Measurements from ENCODE around the gene KIF1C.
A peak's percentile ranks its signal among the peaks of the same experiment; 100 is the strongest.
"Not testable (repeated sequence)": the region's sequence is repeated elsewhere in the genome, so short reads cannot be mapped to it uniquely, and the experiment has no call there.

KIF1C gene

GRCh38 chr17:5002121-5002788, 4.5 kb downstream of the KIF1C start:
- DNase-seq (ENCODE audit: low read depth): no peak

DNA sequence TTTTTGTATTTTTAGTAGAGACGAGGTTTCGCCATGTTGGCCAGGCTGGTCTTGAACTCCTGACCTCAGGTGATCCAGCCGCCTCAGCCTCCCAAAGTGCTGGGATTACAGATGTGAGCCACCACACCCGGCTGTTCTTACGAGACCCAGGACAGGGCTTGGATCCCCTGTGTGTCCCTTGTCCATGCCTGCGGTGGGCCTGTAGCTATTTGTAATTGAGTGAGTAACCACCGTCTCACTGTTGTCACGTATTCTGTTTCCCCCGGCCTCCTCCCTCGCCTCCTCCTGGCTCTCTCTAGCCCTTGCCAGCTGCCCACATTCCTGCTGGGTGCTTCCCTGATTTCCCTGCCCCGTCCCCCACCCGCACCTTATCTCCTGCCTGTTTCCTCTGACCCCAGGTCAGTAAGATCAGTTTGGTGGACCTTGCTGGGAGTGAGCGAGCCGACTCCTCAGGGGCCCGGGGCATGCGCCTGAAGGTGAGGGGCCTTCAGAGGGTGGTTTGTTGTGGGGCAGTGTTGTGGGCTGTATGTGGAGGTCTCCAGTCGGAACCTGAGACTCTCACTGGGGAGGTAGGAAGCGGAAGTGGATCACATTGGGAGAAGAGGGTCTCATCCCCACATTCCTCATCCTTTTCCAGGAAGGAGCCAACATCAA, 5.6 kb downstream of the KIF1C start:
- no peak for DNase-seq (ENCODE audit: low read depth)

DNA sequence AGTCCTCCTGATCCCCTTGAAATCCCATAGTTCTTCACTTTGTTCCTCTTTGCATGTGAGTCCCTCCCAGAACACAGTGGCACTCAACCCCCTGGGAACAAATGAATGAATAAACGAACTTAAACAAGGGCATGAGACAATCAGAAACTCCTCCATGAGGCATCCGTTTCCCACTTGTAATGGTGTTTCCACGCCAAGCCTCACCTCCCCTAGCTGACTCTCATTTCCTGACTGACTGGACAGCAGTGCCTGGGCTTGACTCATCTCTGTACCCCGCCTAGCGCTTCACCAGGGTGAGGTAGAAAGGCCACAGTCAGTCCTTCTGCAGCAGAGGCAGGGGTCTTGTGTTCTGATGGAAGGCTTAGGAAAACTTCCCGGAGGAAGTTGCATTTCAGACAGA, 14.2 kb downstream of the KIF1C start:
- peak; percentile 17 for DNase-seq (ENCODE audit: low read depth)

DNA sequence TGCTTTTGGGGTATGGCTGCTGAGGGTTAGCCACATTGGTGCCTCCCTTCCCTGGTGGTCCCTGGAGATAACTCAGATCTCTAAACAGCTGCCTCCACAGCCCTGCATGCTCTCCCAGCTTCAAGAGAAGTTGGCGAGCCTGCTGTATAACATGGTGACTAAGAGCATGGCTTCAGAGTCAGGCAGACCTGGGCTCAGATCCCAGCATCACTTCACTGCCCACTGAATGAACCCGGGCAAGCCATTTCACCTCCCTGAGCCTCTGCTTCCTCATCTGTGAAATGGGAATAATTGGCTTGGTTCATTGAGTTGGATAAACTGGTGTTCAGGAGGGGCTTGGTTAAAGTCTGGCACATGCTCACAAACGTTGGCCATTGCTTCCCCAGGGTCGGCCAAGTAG, 16.6 kb downstream of the KIF1C start:
- DNase-seq (ENCODE audit: low read depth): no peak

DNA sequence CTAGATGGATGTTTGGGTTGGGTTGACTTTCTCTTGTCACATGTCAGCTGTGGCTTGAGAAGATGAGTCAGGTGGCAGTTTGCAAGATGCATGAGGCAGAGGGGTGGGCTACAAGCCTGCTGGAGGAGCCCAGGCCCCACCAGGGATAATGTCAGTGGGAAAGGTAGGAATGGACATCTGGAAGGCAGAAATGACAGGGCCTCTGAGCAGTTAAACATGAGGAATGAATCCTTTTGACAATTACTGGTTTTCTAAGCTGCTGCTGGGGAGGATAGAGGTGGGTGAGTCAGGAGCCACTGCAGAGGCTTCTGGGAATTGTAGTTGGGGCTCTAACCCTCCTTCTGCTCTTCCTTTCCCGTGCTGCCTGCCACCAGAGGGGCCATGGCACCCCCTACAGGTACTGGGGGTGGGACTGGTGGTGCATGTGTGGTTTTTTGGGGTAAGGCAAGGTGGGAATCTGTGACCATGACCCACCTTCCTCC, 21.8 kb downstream of the KIF1C start:
- DNase-seq (ENCODE audit: low read depth): no peak

DNA sequence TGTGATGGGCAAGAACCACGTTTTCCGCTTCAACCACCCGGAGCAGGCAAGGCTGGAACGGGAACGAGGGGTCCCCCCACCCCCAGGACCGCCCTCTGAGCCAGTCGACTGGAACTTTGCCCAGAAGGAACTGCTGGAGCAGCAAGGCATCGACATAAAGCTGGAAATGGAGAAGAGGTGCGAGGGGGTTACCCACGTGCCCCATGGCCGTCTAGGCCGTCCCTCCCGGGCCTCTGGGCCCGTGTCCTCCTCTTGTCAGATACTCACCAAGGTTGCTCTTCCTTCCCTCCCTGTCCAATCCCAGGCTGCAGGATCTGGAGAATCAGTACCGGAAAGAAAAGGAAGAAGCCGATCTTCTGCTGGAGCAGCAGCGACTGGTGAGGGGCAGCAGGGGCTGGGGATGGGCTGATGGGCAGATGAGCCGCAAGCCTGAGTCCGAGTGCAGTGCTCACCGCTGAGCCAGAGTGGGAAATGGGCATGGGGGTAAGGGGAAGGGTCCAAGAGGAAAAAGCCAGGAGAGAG, 22.8 kb downstream of the KIF1C start:
- DNase-seq (ENCODE audit: low read depth): no peak

DNA sequence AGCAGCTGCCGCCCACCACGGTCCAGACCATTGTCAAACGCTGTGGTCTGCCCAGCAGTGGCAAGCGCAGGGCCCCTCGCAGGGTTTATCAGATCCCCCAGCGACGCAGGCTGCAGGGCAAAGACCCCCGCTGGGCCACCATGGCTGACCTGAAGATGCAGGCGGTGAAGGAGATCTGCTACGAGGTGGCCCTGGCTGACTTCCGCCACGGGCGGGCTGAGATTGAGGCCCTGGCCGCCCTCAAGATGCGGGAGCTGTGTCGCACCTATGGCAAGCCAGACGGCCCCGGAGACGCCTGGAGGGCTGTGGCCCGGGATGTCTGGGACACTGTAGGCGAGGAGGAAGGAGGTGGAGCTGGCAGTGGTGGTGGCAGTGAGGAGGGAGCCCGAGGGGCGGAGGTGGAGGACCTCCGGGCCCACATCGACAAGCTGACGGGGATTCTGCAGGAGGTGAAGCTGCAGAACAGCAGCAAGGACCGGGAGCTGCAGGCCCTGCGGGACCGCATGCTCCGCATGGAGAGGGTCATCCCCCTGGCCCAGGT, 24.5 kb downstream of the KIF1C start:
- no peak for DNase-seq (ENCODE audit: low read depth)

DNA sequence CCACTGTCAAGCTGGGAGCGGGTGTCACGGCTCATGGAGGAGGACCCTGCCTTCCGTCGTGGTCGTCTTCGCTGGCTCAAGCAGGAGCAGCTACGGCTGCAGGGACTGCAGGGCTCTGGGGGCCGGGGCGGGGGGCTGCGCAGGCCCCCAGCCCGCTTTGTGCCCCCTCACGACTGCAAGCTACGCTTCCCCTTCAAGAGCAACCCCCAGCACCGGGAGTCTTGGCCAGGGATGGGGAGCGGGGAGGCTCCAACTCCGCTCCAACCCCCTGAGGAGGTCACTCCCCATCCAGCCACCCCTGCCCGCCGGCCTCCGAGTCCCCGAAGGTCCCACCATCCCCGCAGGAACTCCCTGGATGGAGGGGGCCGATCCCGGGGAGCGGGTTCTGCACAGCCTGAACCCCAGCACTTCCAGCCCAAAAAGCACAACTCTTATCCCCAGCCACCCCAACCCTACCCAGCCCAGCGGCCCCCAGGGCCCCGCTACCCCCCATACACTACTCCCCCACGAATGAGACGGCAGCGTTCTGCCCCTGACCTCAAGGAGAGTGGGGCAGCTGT, 25.9 kb downstream of the KIF1C start:
- no peak for DNase-seq (ENCODE audit: low read depth)

GRCh38 chr17:5024604-5025003, 26.9 kb downstream of the KIF1C start:
- no peak for DNase-seq (ENCODE audit: low read depth)

DNA sequence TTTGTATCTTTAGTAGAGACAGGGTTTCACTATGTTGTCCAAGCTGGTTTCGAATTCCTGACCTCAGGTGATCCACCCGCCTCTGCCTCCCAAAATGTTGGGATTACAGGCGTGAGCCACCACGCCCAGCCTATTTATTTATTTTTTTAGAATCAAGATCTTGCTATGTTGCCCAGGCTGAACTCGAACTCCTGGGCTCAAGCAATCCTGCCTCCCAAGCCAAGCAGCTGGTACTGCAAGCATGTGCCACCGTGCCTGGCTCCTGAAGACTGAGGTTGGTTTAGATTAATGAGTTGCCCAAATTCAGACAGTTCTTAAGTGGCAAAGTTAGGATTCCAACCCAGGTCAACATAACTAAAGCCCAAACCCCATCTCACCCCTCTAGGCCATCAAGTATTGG, 29.5 kb downstream of the KIF1C start:
- no peak for DNase-seq (ENCODE audit: low read depth)

DNA sequence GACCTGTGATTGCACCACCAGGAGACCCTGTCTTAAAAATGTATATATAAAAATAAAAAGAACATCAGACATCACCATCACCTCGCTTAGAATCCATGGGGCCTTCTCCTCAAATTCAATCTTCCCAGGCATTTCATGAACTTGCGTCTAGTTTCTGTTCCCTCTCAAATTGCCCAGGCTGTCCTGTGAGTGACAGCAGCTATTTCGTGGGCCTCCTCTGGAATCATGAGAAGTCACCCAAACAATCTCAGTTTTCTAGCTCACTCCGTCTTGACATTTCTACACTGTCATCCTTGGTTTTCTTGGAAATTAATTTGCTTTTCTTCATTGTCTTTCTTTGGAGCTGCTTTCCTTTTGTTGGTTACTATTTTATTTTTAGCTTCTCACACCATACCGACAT, 30.2 kb downstream of the KIF1C start:
- DNase-seq (ENCODE audit: low read depth): no peak

GRCh38 chr17:5030168-5030567, 32.4 kb downstream of the KIF1C start:
- DNase-seq (ENCODE audit: low read depth): not testable (repeated sequence)

DNA sequence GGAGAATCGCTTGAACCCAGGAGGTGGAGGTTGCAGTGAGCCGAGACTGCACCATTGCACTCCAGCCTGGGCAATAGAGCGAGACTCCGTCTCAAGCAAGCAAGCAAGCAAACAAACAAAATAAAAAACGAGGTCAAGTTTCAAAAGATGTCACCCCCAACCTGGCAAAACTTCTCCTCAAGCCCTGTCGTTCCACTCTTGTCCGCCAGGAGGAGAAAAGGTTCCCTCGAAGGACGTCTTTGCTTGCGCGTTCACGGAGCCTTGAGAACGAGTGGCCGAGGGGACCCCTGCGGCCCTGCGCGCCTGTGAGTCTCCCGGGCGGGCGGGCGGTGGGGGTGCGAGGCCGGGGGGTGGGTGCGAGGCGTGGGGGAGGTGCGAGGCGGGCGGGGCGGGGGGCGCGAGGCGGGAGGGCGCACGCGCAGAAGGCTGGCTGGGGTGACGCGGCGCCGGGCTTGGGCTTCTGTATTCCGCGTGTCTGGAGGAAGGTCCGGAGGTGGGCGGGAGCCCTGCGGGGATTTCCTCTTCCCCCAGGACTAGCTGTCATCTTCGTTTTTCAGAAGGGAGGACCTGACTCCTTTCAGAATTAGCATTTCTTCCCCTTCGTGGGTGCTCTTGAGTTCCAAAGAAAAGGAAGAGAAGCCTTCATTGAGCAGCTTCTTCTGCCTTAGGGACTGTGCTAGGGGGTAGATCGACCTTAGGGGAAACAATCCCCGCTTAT, 33.8 kb downstream of the KIF1C start:
- DNase-seq (ENCODE audit: low read depth): peak; percentile 38

- no peak for DNase-seq (ENCODE audit: low read depth)
Observed at GRCh38 chr17:5032865-5033264, 35.1 kb downstream of the KIF1C start.

GRCh38 chr17:5033352-5034015, 35.7 kb downstream of the KIF1C start:
- DNase-seq (ENCODE audit: low read depth): no peak

GRCh38 chr17:5034063-5034462, 36.3 kb downstream of the KIF1C start:
- no peak for DNase-seq (ENCODE audit: low read depth)

DNA sequence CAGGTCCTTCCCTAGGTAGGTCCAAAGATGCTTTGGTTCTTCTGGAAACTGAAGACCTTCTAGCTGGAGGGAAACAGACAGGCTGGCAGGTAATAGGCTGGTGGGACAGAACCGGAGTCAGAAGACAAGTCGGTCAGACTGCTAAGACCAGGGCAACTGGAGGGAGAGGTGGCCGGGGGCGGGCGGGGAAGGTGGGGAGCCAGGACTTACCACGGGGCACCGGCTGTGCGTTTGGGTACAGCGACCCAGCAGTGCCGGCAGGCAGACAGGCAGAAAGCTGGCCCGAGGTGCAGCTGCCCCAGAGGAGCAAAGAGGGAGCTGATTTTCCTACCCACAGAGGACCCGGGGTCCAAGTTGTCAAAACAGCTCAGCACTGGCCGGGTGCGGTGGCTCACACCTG, 36.9 kb downstream of the KIF1C start:
- DNase-seq (ENCODE audit: low read depth): no peak

GRCh38 chr17:5035315-5035714, 37.6 kb downstream of the KIF1C start, which contains the start of gene SLC52A1:
Gene SLC52A1 (minus strand): TSS chr17:5035426. CDS start chr17:5034606, 820 bp downstream.
- no peak for DNase-seq (ENCODE audit: low read depth)

DNA sequence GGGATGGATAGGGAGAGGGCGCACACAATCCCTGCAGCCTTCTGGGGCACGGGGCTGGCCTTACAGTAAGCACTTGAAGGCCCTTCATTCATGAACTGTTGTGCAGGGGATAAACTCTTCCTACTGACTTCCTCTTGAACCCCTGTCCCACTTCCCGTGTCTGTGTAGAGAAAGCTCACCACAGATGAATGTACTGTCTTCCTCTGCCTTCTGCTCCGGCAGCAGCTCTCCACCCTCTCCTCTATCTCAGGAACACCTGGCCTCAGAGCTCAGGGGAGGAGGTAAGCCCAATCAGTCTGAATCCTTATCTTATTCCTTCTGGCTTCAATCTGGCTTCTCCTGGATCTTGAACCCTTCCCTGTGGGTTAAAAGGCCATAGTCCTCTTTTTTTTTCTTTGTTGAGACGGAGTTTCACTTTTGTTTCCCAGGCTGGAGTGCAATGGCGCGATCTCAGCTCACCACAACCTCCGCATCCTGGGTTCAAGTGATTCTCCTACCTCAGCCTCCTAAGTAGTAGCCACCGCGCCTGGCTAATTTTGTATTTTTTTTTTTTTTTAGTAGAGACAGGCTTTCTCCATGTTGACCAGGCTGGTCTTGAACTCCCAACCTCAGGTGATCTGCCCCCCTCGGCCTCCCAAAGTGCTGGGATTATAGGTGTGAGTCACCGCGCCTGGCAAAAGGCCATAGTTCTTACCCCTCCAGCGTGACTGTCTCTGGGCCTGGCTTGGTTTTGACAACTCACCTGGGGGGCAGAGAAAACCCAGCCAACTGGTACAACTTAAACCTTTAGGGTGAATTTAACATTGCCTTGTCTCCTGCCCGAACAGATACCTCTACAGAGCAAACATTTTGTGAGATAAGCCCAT, 44.6 kb downstream of the KIF1C start:
- no peak for DNase-seq (ENCODE audit: low read depth)

GRCh38 chr17:5043524-5043923, 45.8 kb downstream of the KIF1C start:
- DNase-seq (ENCODE audit: low read depth): no peak

- DNase-seq (ENCODE audit: low read depth): no peak
Observed at GRCh38 chr17:5044630-5045029, 46.9 kb downstream of the KIF1C start.

Measured in non-pigmented ciliary epithelial cell (primary cell).